Measurements from ENCODE around the gene ASB9.

DNA sequence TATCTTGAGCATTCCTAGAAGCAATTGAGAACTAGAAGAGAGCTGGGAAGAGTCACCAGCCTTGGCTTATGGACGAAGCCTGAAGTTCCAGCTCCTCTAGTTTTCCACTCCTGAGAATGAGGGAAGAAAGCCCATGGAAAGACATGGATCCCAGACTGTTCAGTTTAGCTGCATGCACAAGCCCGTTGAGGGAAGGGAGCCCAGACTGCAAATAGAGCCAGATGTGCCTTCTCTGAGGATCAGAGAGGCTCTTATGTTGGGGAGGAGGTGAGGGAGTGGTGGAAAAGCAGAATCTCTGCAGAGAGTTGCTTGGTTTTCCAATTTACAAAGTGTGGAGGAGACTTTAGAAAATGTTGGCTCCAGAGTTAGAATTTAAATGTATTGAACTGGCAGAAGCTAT is 69.0 kb downstream of the ASB9 start:
- TF ChIP-seq, protein P1, sequence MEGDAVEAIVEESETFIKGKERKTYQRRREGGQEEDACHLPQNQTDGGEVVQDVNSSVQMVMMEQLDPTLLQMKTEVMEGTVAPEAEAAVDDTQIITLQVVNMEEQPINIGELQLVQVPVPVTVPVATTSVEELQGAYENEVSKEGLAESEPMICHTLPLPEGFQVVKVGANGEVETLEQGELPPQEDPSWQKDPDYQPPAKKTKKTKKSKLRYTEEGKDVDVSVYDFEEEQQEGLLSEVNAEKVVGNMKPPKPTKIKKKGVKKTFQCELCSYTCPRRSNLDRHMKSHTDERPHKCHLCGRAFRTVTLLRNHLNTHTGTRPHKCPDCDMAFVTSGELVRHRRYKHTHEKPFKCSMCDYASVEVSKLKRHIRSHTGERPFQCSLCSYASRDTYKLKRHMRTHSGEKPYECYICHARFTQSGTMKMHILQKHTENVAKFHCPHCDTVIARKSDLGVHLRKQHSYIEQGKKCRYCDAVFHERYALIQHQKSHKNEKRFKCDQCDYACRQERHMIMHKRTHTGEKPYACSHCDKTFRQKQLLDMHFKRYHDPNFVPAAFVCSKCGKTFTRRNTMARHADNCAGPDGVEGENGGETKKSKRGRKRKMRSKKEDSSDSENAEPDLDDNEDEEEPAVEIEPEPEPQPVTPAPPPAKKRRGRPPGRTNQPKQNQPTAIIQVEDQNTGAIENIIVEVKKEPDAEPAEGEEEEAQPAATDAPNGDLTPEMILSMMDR (IDR thresholded peaks at IDR 0.05; ENCODE audit: insufficient read depth, low read length, poor library complexity, severe bottlenecking), result no peak
- TF ChIP-seq EZH2phosphoT487 (conservative IDR thresholded peaks at IDR 0.05; ENCODE audit: low read length), result no peak
